Ectodermal cell (in vitro differentiated cells): ENCODE measurements around the gene NAT10.
"Not testable (repeated sequence)": the region's sequence is repeated elsewhere in the genome, so short reads cannot be mapped to it uniquely, and the experiment has no call there.

Experiments
- H3K27ac ChIP-seq: 2 replicates; pipeline ENCODE4 v1.7.0; 2013; ENCODE audit warnings: mild to moderate bottlenecking, low read depth, low read length; ENCODE audit not compliant: insufficient read depth, poor library complexity, severe bottlenecking
- H3K27me3 ChIP-seq: 2 replicates; pipeline ENCODE4 v1.7.0; 2013; ENCODE audit warnings: mild to moderate bottlenecking, low read length; ENCODE audit not compliant: insufficient read depth, control insufficient read depth, poor library complexity, severe bottlenecking
- H3K36me3 ChIP-seq: one replicate; pipeline ENCODE4 v1.7.0; 2013; ENCODE audit warnings: low read length; ENCODE audit not compliant: control insufficient read depth, insufficient read depth
- H3K4me1 ChIP-seq: one replicate; pipeline ENCODE4 v1.7.0; 2013; ENCODE audit warnings: low read length; ENCODE audit not compliant: control insufficient read depth, insufficient read depth
- H3K4me3 ChIP-seq: 2 replicates; pipeline ENCODE4 v1.7.0; 2013; ENCODE audit warnings: low read depth, low read length, control low read depth; ENCODE audit not compliant: insufficient read depth
- H3K9me3 ChIP-seq: 2 replicates; pipeline ENCODE4 v1.7.0; 2013; ENCODE audit warnings: mild to moderate bottlenecking, low read length, moderate library complexity; ENCODE audit not compliant: control insufficient read depth
- WGBS, 2 experiments: methylation state at CpG; one replicate each; pipeline ENCODE4 v1.1.7; 2013; ENCODE audit warnings: missing lambda C conversion rate in 2 of 2; 5-methylcytosine and 5-hydroxymethylcytosine counted together

Gene NAT10

DNA sequence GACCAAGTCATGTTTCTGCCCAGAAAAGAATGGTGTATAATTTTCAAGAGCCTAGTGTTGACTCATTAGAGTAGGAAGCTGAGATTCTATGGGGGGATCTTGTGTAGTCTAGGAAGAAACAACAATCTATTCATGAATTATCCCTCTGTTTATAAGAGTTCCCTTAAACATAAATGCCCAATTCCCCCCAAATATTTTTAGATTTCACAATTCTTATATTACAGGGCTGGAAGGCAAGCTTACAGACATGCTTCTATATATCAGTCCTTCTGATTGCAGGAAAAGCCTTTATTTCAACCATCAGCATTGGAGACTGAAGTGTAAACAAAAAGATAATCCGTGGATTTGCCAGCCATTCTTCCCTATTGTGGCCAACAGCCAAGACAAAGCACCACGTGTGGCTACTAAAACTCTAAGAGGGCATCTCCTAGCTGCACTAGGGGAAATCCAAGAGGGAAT, 71.4 kb downstream of the NAT10 start:
- H3K4me3 ChIP-seq = no peak overlapping the region
- H3K27me3 ChIP-seq = peaks cover 12% of the 10 kb centered on the region
- no peaks in the 10 kb centered on the region for H3K36me3 ChIP-seq
- 56 to 58% methylated on average over 2 of the region's 2 CpGs for WGBS, 2 experiments
- no peaks in the 10 kb centered on the region for H3K4me1 ChIP-seq
- no peak overlapping the region for H3K27ac ChIP-seq
- no peaks in the 10 kb centered on the region for H3K9me3 ChIP-seq

DNA sequence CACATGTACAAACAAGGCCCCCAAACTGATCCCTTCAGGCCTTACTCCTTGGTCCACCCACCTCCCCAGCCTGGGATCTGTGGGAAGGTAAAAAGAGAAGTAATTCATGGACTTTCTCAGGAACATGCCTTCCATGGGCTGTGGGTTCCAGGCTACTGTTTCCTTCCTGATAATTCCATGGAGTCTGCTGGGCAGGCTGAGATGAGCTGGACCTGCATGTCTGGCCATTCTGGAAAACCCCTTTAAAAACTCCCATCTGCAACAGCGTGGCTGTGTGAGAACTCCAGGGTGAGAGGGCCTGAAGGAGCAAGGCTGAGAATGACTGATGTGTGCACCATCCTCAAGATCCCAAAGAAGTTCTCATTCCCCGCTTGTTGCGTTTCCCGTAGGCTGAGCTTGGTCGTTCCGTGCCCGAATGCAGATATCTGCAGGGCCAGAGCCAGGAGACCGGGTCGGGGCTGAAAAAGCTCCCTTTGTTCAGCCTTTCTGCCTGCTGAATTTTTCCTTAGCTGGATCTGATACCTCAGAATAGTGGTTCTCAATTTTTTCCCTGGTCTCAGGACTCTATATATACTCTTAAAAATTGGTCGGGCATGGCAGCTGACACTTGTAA, 72.9 kb downstream of the NAT10 start:
- no peaks in the 10 kb centered on the region for H3K4me1 ChIP-seq
- no peak overlapping the region for H3K27ac ChIP-seq
- H3K36me3 ChIP-seq = no peaks in the 10 kb centered on the region
- H3K4me3 ChIP-seq = no peak overlapping the region
- H3K9me3 ChIP-seq = no peaks in the 10 kb centered on the region
- WGBS, 2 experiments = 93 to 94% methylated on average over 10 of the region's 10 CpGs
- H3K27me3 ChIP-seq = peaks cover 12% of the 10 kb centered on the region

DNA sequence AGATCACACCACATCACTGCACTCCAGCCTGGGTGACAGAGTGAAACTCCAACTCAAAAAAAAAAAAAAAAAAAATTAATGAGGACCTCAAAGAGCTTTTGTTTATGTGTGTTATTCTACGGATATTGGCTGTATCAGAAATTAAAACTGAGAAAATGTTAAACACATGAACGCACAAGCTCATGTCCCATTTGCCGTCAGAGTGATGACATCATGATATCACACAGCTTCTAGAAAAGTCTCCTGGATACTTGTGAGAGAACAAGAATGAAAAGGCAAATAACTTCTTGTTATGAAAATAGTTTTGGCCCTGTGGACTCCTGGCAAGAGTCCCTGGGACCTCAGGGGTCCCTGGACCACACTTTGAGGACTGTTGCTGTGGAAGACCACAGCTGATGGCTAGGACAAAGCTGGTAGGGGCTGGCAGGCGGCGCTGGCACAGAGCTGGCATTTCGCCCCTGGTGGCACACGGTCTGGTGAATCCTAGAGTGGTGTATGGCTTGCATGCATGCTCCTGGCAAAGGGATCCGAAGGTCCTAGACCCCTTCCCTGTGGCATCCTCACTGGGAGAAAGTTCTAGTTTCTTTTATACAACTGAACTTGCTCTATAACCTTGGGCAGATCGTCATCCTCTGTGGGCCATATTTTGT, 73.7 kb downstream of the NAT10 start:
- peaks cover 15% of the 10 kb centered on the region for H3K27me3 ChIP-seq
- no peak overlapping the region for H3K27ac ChIP-seq
- WGBS, 2 experiments = 96 to 98% methylated on average over 9 of the region's 9 CpGs
- H3K4me3 ChIP-seq = no peak overlapping the region
- H3K4me1 ChIP-seq = no peaks in the 10 kb centered on the region
- no peaks in the 10 kb centered on the region for H3K36me3 ChIP-seq
- H3K9me3 ChIP-seq = no peaks in the 10 kb centered on the region

DNA sequence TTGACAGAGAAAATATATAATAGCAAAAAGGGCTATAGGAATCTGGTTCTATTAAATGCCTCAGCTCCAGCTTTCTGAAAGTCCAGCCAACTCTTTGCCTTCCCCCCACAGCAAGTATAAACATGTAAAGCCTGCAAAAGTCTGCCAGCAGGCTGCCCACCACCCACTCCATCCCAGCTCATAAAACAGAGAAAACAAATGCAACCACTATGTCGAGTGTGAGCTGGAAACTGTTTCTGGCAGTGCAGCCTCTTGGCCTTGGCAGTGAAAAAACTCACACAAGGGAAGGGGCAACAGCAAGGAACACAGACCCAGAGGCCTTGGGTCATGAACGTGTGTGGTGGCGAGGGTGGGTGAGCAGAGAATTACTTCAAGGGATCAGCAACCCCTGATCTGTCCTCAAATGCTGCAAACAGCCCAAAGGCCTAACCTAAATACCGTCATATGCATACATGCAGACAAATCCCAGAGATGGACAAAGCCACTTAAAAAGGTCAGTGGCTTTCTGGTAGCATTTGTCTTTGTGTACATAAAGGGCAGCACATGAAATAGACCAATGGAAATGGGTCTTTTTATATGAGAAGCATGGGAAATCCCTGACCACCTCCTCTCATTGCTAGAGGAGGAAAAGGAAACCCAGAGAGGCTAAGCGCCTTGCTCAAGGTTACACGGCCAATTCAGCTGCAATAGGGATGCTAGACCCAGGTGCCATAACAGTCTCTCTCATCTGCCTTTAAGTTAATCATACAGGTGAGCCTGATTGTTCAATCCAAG, 74.8 kb downstream of the NAT10 start:
- Histone ChIP-seq H3K9me3 (no peaks in the 10 kb centered on the region), H3K27ac (no peak overlapping the region), H3K4me1 (no peaks in the 10 kb centered on the region), H3K4me3 (no peak overlapping the region), H3K36me3 (no peaks in the 10 kb centered on the region), H3K27me3 (peaks cover 19% of the 10 kb centered on the region)
- WGBS, 2 experiments = 93% methylated on average over 6 of the region's 6 CpGs

DNA sequence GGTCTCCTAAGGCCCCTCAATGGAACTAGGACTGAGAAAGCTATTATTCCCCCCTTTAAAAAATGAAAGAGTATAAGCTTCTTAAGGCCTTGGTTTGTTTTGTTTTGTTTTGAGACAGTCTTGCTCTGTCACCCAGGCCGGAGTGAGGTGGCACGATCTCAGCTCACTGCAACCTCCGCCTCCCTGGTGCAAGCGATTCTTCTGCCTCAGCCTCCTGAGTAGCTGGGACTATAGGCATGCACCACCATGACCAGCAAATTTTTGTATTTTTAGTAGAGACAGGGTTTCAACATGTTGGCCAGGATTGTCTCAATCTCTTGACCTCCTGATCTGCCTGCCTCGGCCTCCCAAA, 75.4 kb downstream of the NAT10 start:
- WGBS, 2 experiments = 91 to 97% methylated on average over 5 of the region's 5 CpGs

DNA sequence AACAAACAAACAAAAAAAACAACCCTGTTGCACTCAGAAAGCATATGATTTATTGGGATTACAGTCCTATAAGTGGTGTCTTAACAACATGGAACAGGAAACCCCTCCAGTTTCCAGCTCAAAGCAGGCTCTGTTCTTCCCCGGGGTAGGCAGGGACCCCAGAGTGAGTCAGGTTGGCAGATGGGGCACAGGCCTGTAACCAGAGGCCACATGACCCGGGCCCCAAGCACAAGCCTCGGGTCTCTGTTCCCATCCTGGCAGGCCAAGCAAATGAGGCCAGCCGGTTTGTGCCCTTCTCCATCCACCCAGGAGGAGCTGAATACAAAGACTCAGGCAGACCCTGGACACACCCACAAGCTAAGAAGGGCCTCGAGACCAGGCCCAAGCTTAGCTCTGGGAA, 75.8 kb downstream of the NAT10 start:
- no peaks in the 10 kb centered on the region for H3K9me3 ChIP-seq
- H3K4me3 ChIP-seq = no peak overlapping the region
- no peaks in the 10 kb centered on the region for H3K36me3 ChIP-seq
- no peak overlapping the region for H3K27ac ChIP-seq
- H3K4me1 ChIP-seq = peaks cover 7% of the 10 kb centered on the region
- H3K27me3 ChIP-seq = peaks cover 23% of the 10 kb centered on the region
- 64 to 72% methylated on average over 5 of the region's 5 CpGs for WGBS, 2 experiments

More for the DNA sequence above, 75.4 kb downstream of the NAT10 start:
- H3K4me3 ChIP-seq, H3K27ac ChIP-seq, H3K36me3 ChIP-seq, H3K4me1 ChIP-seq, H3K9me3 ChIP-seq: not testable (repeated sequence)
- H3K27me3 ChIP-seq = peaks cover 20% of the 10 kb centered on the region

DNA sequence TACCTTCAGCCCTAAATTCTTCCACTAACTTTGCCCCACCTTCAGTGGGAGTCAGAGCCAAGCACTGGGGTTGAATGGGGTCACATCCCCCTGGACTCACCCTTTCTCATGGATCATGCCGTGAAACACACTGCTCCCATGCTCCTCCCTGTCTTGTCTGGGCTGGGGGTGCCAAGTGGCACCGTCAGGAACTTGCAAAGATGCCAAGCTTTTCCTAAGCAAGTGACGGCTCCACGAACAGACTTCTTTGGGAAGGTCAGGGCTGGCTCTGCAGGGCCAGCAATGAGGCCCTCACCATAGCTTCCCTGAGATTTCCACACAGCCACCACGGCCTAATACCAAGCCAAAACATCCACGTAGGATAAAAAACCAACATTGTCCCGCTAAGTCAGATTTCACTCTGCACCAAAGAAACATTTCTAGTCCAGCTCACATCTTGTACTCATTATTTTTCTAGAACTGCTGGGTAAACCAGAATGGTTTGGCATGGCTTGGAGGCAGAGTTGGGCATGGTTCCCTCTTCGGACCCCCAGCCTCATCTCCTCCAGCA, 76.5 kb downstream of the NAT10 start:
- H3K4me1 ChIP-seq = peaks cover 12% of the 10 kb centered on the region
- WGBS, 2 experiments = 93 to 95% methylated on average over 8 of the region's 8 CpGs

DNA sequence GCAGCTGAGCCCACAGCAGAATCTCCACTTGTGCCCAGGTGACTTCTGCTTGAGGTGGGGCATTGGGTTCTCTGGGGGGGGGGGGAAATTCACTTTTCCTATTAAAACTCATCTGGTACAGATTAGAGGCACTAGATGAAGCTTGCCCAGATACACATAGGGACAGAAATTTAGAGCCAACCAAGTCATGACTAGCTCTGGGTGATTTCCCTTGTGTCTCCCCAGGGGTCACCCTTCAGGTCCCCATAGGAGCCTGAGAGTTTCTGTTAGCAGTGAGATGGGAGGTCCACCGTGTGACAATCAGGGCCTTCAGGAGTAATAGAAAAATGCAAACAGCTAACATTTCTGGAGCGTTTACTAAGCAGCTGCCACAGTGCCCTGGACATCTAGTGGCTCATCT, 77.0 kb downstream of the NAT10 start:
- 92 to 97% methylated on average over 2 of the region's 2 CpGs for WGBS, 2 experiments
- Histone ChIP-seq H3K4me1 (peaks cover 15% of the 10 kb centered on the region), H3K36me3 (no peaks in the 10 kb centered on the region)

More for the DNA sequence above, 76.5 kb downstream of the NAT10 start:
- no peaks in the 10 kb centered on the region for H3K9me3 ChIP-seq
- H3K27me3 ChIP-seq = peaks cover 26% of the 10 kb centered on the region
- H3K4me3 ChIP-seq = no peak overlapping the region
- no peak overlapping the region for H3K27ac ChIP-seq
- H3K36me3 ChIP-seq = no peaks in the 10 kb centered on the region

DNA sequence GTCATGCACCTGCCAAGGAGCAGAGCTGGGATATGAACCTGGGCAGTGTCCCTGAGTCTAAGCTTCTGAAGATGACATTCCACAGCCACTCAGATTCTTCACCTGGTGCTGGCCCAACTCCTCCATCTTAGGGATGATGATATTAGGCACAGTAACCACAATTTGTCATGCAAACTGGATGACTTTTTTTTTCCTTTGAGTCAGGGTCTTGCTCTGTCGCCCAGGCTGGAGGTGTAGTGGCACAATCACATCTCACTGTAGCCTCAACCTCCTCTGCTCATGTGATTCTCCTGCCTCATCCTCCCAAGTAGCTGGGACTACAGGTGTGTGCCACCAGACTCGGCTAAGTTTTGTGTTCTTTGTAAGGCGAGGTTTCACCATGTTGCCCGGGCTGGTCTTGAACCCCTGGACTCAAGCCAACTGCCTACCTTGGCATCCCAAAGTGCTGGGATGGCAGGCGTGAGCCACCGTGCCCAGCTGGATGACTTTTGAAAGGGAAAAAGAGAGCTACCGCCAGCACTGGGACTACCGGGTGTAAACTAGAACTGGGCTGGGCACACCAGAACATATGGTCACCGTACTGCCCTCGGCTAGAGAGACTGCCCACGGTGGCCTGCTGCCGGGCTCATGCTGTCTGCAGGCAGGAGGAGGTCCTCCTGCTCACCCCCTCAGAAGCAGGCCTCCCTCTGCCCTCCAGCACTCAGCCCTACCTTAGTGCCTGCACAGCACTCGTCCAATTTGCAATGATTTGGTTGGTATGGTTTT, 77.7 kb downstream of the NAT10 start:
- H3K36me3 ChIP-seq = no peaks in the 10 kb centered on the region
- peaks cover 38% of the 10 kb centered on the region for H3K27me3 ChIP-seq
- no peak overlapping the region for H3K27ac ChIP-seq
- H3K4me1 ChIP-seq = peaks cover 15% of the 10 kb centered on the region
- 90 to 91% methylated on average over 13 of the region's 13 CpGs for WGBS, 2 experiments
- no peaks in the 10 kb centered on the region for H3K9me3 ChIP-seq
- H3K4me3 ChIP-seq = no peak overlapping the region

More for the DNA sequence above, 77.0 kb downstream of the NAT10 start:
- Histone ChIP-seq H3K4me3 (no peak overlapping the region), H3K27ac (no peak overlapping the region), H3K9me3 (no peaks in the 10 kb centered on the region), H3K27me3 (peaks cover 31% of the 10 kb centered on the region)
